Activated T-helper 1 cell treated with anti-CD3 and anti-CD28 coated beads, Interleukin-12 subunit alpha, Interleukin-12 subunit beta, Interleukin-2, Interleukin-4 antibody, amounts not matched to agents 30 ng/mL and 10 ng/mL and 1 ng/mL, durations not matched to agents 14 hours and 24 hours and 36 hours (primary cell): ENCODE measurements around the gene PRSS21. TPM values are rescaled to one million over a fixed set of nuclear protein-coding genes. Genes with fewer than 3 reads are reported as not detected.

Experiments
- DNase-seq: peaks from one replicate; pipeline ENCODE4 v3.0.0; 2021; ENCODE audit warnings: low spot score
- H3K27ac Mint-ChIP-seq: one replicate; pipeline ENCODE4 v1.8.0; 2021; ENCODE audit warnings: mild to moderate bottlenecking, mixed read lengths
- H3K27me3 Mint-ChIP-seq: one replicate; pipeline ENCODE4 v1.8.0; 2022; ENCODE audit warnings: mild to moderate bottlenecking, moderate library complexity, mixed read lengths; ENCODE audit not compliant: insufficient read depth
- H3K36me3 Mint-ChIP-seq: one replicate; pipeline ENCODE4 v1.8.0; 2021; ENCODE audit warnings: low read depth, mixed read lengths
- H3K4me1 Mint-ChIP-seq: one replicate; pipeline ENCODE4 v1.8.0; 2021; ENCODE audit warnings: low read depth, mixed read lengths
- H3K4me3 Mint-ChIP-seq: one replicate; pipeline ENCODE4 v1.8.0; 2021; ENCODE audit warnings: mild to moderate bottlenecking, moderate library complexity, mixed read lengths
- H3K9me3 Mint-ChIP-seq: one replicate; pipeline ENCODE4 v1.8.0; 2021; ENCODE audit warnings: mixed read lengths
- intact Hi-C: fragments of 100-400 bp; cut with micrococcal nuclease; formaldehyde crosslinking; loops from one replicate; pipeline ENCODE4 v1.15.1; 2024
- total RNA-seq: library from RNA; stranded (reverse); gene quantifications from 2 replicates; pipeline ENCODE4 v1.2.3, GENCODE V29; 2022

The PRSS21 gene
- total RNA-seq, 1 donor from 2014 or later: 10.1 TPM

DNA sequence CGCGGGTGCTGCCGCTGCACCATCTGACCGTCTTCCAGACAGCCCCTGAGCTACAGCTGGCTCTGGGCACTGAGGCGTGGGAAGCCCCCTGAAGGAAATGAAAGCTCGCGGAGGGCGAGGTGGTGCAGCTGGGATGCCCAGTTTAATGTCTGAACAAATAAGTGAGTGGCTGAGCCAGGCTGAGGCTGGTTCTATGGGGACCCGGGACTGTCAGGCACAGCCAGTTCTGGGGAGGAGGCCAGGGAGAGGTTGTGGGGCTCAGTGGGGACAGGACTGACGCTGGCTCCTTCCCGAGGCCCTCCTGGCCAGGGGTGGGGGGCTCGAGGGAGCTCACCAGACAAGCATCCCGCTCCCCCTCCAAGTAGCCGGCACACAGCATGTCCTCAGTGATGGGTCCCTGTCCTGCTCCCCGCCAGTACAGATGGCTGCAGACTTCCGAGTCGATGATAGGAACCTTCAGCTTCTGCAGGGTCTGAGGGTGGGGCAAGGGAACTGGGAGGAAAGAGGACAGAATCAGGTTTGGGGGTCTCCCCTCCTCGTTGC, 36.6 kb downstream of the PRSS21 start:
- no peaks in the 10 kb centered on the region for H3K4me1 Mint-ChIP-seq

DNA sequence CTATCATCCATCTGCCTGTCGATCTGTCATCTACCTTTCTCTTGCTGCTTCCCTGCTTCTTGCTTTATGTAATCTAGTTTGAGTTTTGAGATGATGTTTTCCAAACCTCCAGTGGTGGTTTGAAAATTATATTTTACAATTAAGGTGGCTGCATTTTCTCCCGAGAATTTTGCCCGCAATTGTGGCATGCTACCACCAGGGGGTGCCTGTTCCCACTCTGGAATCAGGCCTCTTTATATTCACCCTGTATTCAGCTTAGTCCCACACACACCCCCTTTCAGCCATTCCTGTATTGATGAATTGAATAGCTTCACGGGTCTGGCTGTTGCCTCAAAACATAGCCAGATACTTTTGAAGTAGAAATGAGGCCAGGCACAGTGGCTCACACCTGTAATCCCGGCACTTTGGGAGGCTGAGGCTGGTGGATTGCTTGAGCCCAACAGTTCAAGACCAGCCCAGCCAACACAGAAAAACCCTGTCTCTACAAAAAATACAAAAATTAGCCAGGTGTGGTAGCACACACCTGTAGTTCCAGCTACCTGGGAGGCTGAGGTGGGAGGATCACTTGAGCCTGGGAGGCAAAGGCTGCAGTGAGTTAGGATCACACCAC, 37.8 kb downstream of the PRSS21 start:
- peaks cover 10% of the 10 kb centered on the region for H3K9me3 Mint-ChIP-seq
- DNase-seq: no peak
- H3K27me3 Mint-ChIP-seq: peaks cover 6% of the 10 kb centered on the region
- no peaks in the 10 kb centered on the region for H3K36me3 Mint-ChIP-seq
- no peak overlapping the region for H3K4me3 Mint-ChIP-seq
- intact Hi-C loops: no loop called here
- no peak overlapping the region for H3K27ac Mint-ChIP-seq
- H3K4me1 Mint-ChIP-seq: no peaks in the 10 kb centered on the region

More for the DNA sequence above, 36.6 kb downstream of the PRSS21 start:
- H3K4me3 Mint-ChIP-seq: no peak overlapping the region
- DNase-seq: no peak
- no peaks in the 10 kb centered on the region for H3K36me3 Mint-ChIP-seq
- H3K9me3 Mint-ChIP-seq: peaks cover 10% of the 10 kb centered on the region
- intact Hi-C loops: no loop called here
- no peak overlapping the region for H3K27ac Mint-ChIP-seq
- peaks cover 8% of the 10 kb centered on the region for H3K27me3 Mint-ChIP-seq

DNA sequence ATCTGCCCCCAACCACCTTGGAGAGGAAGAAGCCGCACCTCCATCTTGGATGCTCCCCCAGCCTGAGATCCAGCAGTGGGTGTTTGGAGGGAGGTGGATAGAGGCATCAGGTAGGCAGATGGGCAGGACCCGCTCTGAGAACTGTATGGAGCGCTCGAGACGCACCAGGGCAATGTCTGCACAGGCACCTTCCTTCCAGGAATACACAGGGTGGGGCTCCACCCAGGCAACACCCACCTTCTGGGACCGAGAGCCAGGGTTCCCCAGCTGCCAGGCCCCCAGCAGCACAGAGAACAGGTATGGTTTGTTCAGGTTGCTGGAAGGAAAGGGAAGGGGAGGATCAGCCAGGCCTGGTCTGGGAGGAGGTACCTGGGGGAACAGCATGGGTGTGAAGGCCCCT, 38.5 kb downstream of the PRSS21 start:
- H3K4me3 Mint-ChIP-seq: no peak overlapping the region
- intact Hi-C loops: no loop called here

GRCh38 chr16:2856061-2856670, 39.1 kb downstream of the PRSS21 start:
- intact Hi-C loops: no loop called here
- H3K4me3 Mint-ChIP-seq: no peak overlapping the region
- H3K27me3 Mint-ChIP-seq: peaks cover 6% of the 10 kb centered on the region
- DNase-seq: no peak
- no peaks in the 10 kb centered on the region for H3K4me1 Mint-ChIP-seq
- no peaks in the 10 kb centered on the region for H3K36me3 Mint-ChIP-seq
- H3K9me3 Mint-ChIP-seq: peaks cover 13% of the 10 kb centered on the region
- no peak overlapping the region for H3K27ac Mint-ChIP-seq

More for the DNA sequence above, 38.5 kb downstream of the PRSS21 start:
- Mint-ChIP-seq H3K27me3 (peaks cover 6% of the 10 kb centered on the region), H3K36me3 (no peaks in the 10 kb centered on the region), H3K4me1 (no peaks in the 10 kb centered on the region), H3K9me3 (peaks cover 10% of the 10 kb centered on the region), H3K27ac (no peak overlapping the region)
- no peak for DNase-seq

- Mint-ChIP-seq H3K36me3 (no peaks in the 10 kb centered on the region), H3K4me1 (no peaks in the 10 kb centered on the region), H3K27me3 (peaks cover 6% of the 10 kb centered on the region), H3K4me3 (no peak overlapping the region), H3K27ac (no peak overlapping the region), H3K9me3 (peaks cover 15% of the 10 kb centered on the region)
- intact Hi-C loops: no loop called here
- no peak for DNase-seq
Measured at GRCh38 chr16:2856686-2857450, 39.8 kb downstream of the PRSS21 start.

GRCh38 chr16:2857451-2858244, 40.6 kb downstream of the PRSS21 start, which contains the start of gene PRSS22:
Gene PRSS22 (minus strand): TSS chr16:2858170. CDS start chr16:2858104, 66 bp downstream.
- peaks cover 15% of the 10 kb centered on the region for H3K9me3 Mint-ChIP-seq
- peak within 1 kb of the TSS; percentile 73 for H3K4me3 Mint-ChIP-seq
- DNase-seq: no peak
- H3K27ac Mint-ChIP-seq: no peak within 1 kb of the TSS
- intact Hi-C loops: no loop called here
- H3K4me1 Mint-ChIP-seq: no peaks in the 10 kb centered on the region
- peaks cover 6% of the 10 kb centered on the region for H3K27me3 Mint-ChIP-seq
- no peaks in the 10 kb centered on the region for H3K36me3 Mint-ChIP-seq

- DNase-seq: no peak
- H3K4me3 Mint-ChIP-seq: no peak overlapping the region
- intact Hi-C loops: no loop called here
- H3K4me1 Mint-ChIP-seq: no peaks in the 10 kb centered on the region
- H3K27me3 Mint-ChIP-seq: peaks cover 6% of the 10 kb centered on the region
- H3K27ac Mint-ChIP-seq: no peak overlapping the region
- H3K9me3 Mint-ChIP-seq: peaks cover 15% of the 10 kb centered on the region
- H3K36me3 Mint-ChIP-seq: no peaks in the 10 kb centered on the region
Measured at GRCh38 chr16:2858245-2859025, 41.4 kb downstream of the PRSS21 start.

GRCh38 chr16:2859686-2860265, 42.7 kb downstream of the PRSS21 start:
- Mint-ChIP-seq H3K4me3 (no peak overlapping the region), H3K4me1 (no peaks in the 10 kb centered on the region), H3K9me3 (peaks cover 6% of the 10 kb centered on the region), H3K27me3 (peaks cover 7% of the 10 kb centered on the region), H3K36me3 (no peaks in the 10 kb centered on the region), H3K27ac (no peak overlapping the region)
- DNase-seq: no peak
- intact Hi-C loops: loop anchor here (10.0 kb wide), 1 partner anchor 135 kb away; the partner anchor contains the start of gene PRSS27

DNA sequence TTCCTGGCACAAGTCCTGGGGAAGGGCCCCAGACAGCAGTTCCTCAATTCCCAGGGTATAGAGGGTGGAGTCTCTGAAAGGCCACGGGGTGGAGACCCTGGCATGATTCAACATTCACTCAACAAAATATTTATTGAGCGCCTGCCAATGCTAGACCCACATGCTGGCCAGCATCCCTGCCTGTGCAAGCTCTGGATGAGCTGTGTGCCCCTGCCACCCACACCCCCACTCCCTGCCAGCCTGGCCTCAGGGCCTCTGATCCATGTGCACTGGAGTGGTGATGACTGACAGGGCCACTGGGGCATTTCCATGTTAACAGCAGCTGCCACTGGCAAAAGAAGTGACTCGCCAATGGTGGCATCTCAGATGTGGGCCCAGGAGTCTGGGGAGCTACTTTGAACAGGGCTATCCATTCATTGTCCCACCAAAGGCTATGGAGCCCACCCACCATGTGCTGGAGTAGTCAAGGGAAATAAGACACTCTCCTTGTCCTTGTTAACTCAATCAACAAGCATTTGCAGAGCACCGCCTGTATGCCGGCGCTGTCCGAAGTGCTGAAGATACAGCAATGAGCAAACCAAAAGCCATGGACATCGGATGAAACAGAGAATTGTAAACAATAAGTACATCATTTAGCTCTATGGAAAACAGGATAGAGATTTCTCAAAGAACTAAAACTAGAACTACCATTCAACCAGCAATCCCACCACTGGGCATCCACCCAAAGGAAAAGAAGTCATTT, 44.0 kb downstream of the PRSS21 start:
- Mint-ChIP-seq H3K36me3 (no peaks in the 10 kb centered on the region), H3K4me1 (no peaks in the 10 kb centered on the region), H3K4me3 (no peak overlapping the region), H3K9me3 (peaks cover 5% of the 10 kb centered on the region), H3K27ac (no peak overlapping the region), H3K27me3 (peaks cover 9% of the 10 kb centered on the region)
- intact Hi-C loops: loop anchor here (10.0 kb wide), 1 partner anchor 136 kb away; the partner anchor contains the start of gene PRSS27
- DNase-seq: no peak

GRCh38 chr16:2865651-2866050, 48.6 kb downstream of the PRSS21 start:
- Mint-ChIP-seq H3K27ac (no peak overlapping the region), H3K36me3 (no peaks in the 10 kb centered on the region), H3K4me3 (no peak overlapping the region), H3K9me3 (peaks cover 5% of the 10 kb centered on the region), H3K27me3 (peaks cover 6% of the 10 kb centered on the region), H3K4me1 (peaks cover 4% of the 10 kb centered on the region)
- intact Hi-C loops: loop anchor here (10.0 kb wide), 1 partner anchor 141 kb away; the partner anchor contains the start of gene PRSS27
- no peak for DNase-seq

GRCh38 chr16:2866431-2866830, 49.4 kb downstream of the PRSS21 start:
- Mint-ChIP-seq H3K9me3 (no peaks in the 10 kb centered on the region), H3K4me1 (peaks cover 4% of the 10 kb centered on the region), H3K27me3 (peaks cover 6% of the 10 kb centered on the region), H3K4me3 (peak overlapping the region; percentile 52), H3K27ac (no peak overlapping the region), H3K36me3 (no peaks in the 10 kb centered on the region)
- intact Hi-C loops: loop anchor here (10.0 kb wide), 1 partner anchor 142 kb away; the partner anchor contains the start of gene PRSS27
- no peak for DNase-seq
